Measurements from ENCODE around the gene DBNDD1.

DBNDD1 gene

GRCh38 chr16:90042946-90043514, 23.8 kb upstream of the DBNDD1 start:
- TF ChIP-seq EGR1 (IDR thresholded peaks at IDR 0.05) (no peak), EP300 (IDR thresholded peaks at IDR 0.05; ENCODE audit: borderline replicate concordance) (no peak), YY1 (IDR thresholded peaks at IDR 0.05; ENCODE audit: low read depth) (no peak), NFIC (IDR thresholded peaks at IDR 0.05) (no peak), REST (IDR thresholded peaks at IDR 0.05; ENCODE audit: low read depth) (no peak), CEBPB (IDR thresholded peaks at IDR 0.05) (no peak), ZBTB7A (IDR thresholded peaks at IDR 0.05; ENCODE audit: low read depth) (no peak)

GRCh38 chr16:90041896-90042473, 22.7 kb upstream of the DBNDD1 start:
- TF ChIP-seq EGR1 (IDR thresholded peaks at IDR 0.05) (no peak), NFIC (IDR thresholded peaks at IDR 0.05) (no peak), ZBTB7A (IDR thresholded peaks at IDR 0.05; ENCODE audit: low read depth) (no peak), USF1 (IDR thresholded peaks at IDR 0.05) (no peak), FOXM1 (IDR thresholded peaks at IDR 0.05; ENCODE audit: borderline replicate concordance, low read depth) (no peak), CREB1 (IDR thresholded peaks at IDR 0.05; ENCODE audit: low read depth) (no peak), TEAD4 (IDR thresholded peaks at IDR 0.05) (no peak), RAD21 (IDR thresholded peaks at IDR 0.05; ENCODE audit: low read depth) (no peak)

- TF ChIP-seq TAF1 (IDR thresholded peaks at IDR 0.05; ENCODE audit: low read depth) (no peak), CREB1 (IDR thresholded peaks at IDR 0.05; ENCODE audit: low read depth) (no peak), EP300 (IDR thresholded peaks at IDR 0.05; ENCODE audit: borderline replicate concordance) (no peak), EGR1 (IDR thresholded peaks at IDR 0.05) (no peak), NFIC (IDR thresholded peaks at IDR 0.05) (no peak), REST (IDR thresholded peaks at IDR 0.05; ENCODE audit: low read depth) (no peak), ZBTB7A (IDR thresholded peaks at IDR 0.05; ENCODE audit: low read depth) (no peak), TEAD4 (IDR thresholded peaks at IDR 0.05) (no peak), TCF12 (IDR thresholded peaks at IDR 0.05; ENCODE audit: low read depth) (no peak), YY1 (IDR thresholded peaks at IDR 0.05; ENCODE audit: low read depth) (no peak), FOXM1 (IDR thresholded peaks at IDR 0.05; ENCODE audit: borderline replicate concordance, low read depth) (no peak)
Measured at GRCh38 chr16:90040152-90041023, 21.1 kb upstream of the DBNDD1 start.

- TF ChIP-seq EGR1 (IDR thresholded peaks at IDR 0.05) (no peak), CREB1 (IDR thresholded peaks at IDR 0.05; ENCODE audit: low read depth) (no peak), YY1 (IDR thresholded peaks at IDR 0.05; ENCODE audit: low read depth) (no peak), TEAD4 (IDR thresholded peaks at IDR 0.05) (no peak), USF1 (IDR thresholded peaks at IDR 0.05) (no peak), TCF12 (IDR thresholded peaks at IDR 0.05; ENCODE audit: low read depth) (no peak), REST (IDR thresholded peaks at IDR 0.05; ENCODE audit: low read depth) (no peak), MAX (IDR thresholded peaks at IDR 0.05) (no peak), EP300 (IDR thresholded peaks at IDR 0.05; ENCODE audit: borderline replicate concordance) (no peak), CEBPB (IDR thresholded peaks at IDR 0.05) (no peak), FOXM1 (IDR thresholded peaks at IDR 0.05; ENCODE audit: borderline replicate concordance, low read depth) (no peak)
Measured at GRCh38 chr16:90037276-90037675, 18.0 kb upstream of the DBNDD1 start.

All from Ishikawa (cell line).